Kidney (tissue), 14 donors: ENCODE data around the gene SLC39A11. TPM values are rescaled to one million over a fixed set of nuclear protein-coding genes. Genes with fewer than 3 reads are reported as not detected.

Experiments
- DNase-seq, 5 donors: peaks; one replicate each; pipeline ENCODE4 v3.0.0-alpha.2; 2013 to 2020
- FAIRE-seq: peaks from 2 replicates; lab custom pipeline; 2012; peaks lifted over from hg19 to GRCh38; lab: Jason Lieb, UNC
- H3K27ac ChIP-seq, 2 donors: one replicate each; pipeline ENCODE4 v1.7.0; 2013; ENCODE audit warnings: low read depth in 2 of 2, low read length in 2 of 2, inconsistent platforms in 1 of 2
- H3K27me3 ChIP-seq: one replicate; pipeline ENCODE4 v1.7.1; 2013; ENCODE audit warnings: low read length, inconsistent platforms; ENCODE audit not compliant: control insufficient read depth, insufficient read depth
- H3K36me3 ChIP-seq, 3 donors: one replicate each; pipeline versions ENCODE4 v1.7.0 to v1.7.1; 2013; ENCODE audit warnings: low read length in 3 of 3, control low read depth in 1 of 3, inconsistent platforms in 1 of 3; ENCODE audit not compliant: insufficient read depth in 3 of 3, control insufficient read depth in 2 of 3
- H3K4me1 ChIP-seq, 3 donors: one replicate each; pipeline versions ENCODE4 v1.7.0 to v1.7.1; 2013; ENCODE audit warnings: low read length in 3 of 3, inconsistent platforms in 1 of 3, low read depth in 1 of 3; ENCODE audit not compliant: control insufficient read depth in 2 of 3, insufficient read depth in 2 of 3
- H3K4me3 ChIP-seq, 3 donors: one replicate each; pipeline versions ENCODE4 v1.7.0 to v1.8.1; 2013; ENCODE audit warnings: low read length in 3 of 3, control low read depth in 1 of 3, inconsistent platforms in 1 of 3
- H3K9ac ChIP-seq, 3 donors: one replicate each; pipeline versions ENCODE4 v1.7.0 to v1.7.1; 2013; ENCODE audit warnings: low read length in 3 of 3, control low read depth in 1 of 3, inconsistent platforms in 1 of 3
- H3K9me3 ChIP-seq, 3 donors: one replicate each; pipeline versions ENCODE4 v1.7.0 to v1.7.1; 2013; ENCODE audit warnings: low read length in 3 of 3, control low read depth in 1 of 3, inconsistent platforms in 1 of 3; ENCODE audit not compliant: control insufficient read depth in 2 of 3, insufficient read depth in 1 of 3
- intact Hi-C: fragments of 100-400 bp; cut with DNase I; formaldehyde crosslinking; loops from one replicate; pipeline ENCODE4 v1.11.1; 2022
- polyA plus RNA-seq: library from polyadenylated mRNA; stranded (reverse); fragments of 350-450 nt; fragmentation: Illumina TruSeq; extraction: RNeasy Lipid Tissue Mini Kit (QIAGEN cat#74804); gene quantifications from one replicate; pipeline ENCODE4 v1.2.3, GENCODE V29; 2014; ENCODE audit warnings: low read depth, low replicate concordance; ENCODE audit not compliant: insufficient read depth
- total RNA-seq: library from RNA; stranded (reverse); fragmentation: NEBNext Ultra II Directional; extraction: Animal tissue kit (Norgen Biotek cat#: 25700); gene quantifications from one replicate; pipeline ENCODE4 v1.2.1, GENCODE V29; 2021
- TF ChIP-seq, protein P1 (sequence below): IDR thresholded peaks from 3 replicates; pipeline ENCODE4 v1.5.1; 2012; ENCODE audit warnings: mild to moderate bottlenecking, moderate library complexity, borderline replicate concordance; ENCODE audit not compliant: insufficient read depth; ENCODE audit errors: extremely low read depth
- donor health status: control.
- donor health status: control.
- donor health status: control.
- donor health status: control.
- donor health status: control.
- donor health status: DM: yes; HTN: yes; CAD: no.
- donor health status: Normal renal cell carcinoma (clear cell type).

Gene SLC39A11
- total and polyA plus RNA-seq, 2 donors from 2014 or later, result 19.7 to 37.2 TPM

DNA sequence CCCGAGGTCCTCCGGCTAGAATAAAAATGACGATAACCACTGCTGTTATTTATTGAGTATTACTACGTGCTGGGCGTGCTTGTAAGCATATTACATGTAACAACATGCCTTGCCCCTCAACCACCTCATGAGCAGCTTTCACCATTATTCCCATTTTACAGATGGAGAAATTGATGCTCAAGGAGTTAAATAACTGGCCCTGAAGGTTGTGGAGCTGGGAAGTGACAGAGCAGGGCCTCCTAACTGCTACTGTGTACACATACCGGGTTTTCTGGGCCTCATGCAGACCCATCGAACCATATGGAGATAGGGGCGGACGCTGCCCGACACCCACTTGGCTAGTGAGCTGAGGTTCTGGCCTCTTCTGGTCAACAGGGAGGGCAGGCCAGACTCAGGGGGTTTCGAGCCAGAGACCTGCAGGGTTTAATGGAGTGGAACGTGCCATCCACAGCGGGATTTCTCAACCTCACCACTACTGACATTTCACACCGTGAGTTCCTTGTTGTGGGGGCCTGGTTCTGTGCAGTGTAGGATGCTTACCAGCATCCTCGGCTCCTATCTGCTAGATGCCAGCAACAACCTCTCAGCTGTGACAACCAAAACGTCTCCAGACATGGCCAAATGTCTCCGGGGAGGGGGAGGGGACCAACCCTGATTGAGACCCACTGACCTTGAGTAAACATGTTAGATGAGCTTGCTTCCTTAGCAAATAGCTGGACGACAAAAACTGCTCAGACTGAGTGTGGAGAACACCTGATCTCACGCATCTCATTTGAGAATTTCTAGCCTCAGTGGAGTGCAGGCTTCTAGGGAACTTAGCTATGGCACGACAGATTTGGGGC lies 432.0 kb downstream of the SLC39A11 start:
- H3K4me1 ChIP-seq, result no peaks in the 10 kb centered on the region
- intact Hi-C loops, result no loop called here
- no peak overlapping the region for H3K27ac ChIP-seq
- no peaks in the 10 kb centered on the region for H3K27me3 ChIP-seq
- no peaks in the 10 kb centered on the region for H3K36me3 ChIP-seq
- TF ChIP-seq, protein P1, sequence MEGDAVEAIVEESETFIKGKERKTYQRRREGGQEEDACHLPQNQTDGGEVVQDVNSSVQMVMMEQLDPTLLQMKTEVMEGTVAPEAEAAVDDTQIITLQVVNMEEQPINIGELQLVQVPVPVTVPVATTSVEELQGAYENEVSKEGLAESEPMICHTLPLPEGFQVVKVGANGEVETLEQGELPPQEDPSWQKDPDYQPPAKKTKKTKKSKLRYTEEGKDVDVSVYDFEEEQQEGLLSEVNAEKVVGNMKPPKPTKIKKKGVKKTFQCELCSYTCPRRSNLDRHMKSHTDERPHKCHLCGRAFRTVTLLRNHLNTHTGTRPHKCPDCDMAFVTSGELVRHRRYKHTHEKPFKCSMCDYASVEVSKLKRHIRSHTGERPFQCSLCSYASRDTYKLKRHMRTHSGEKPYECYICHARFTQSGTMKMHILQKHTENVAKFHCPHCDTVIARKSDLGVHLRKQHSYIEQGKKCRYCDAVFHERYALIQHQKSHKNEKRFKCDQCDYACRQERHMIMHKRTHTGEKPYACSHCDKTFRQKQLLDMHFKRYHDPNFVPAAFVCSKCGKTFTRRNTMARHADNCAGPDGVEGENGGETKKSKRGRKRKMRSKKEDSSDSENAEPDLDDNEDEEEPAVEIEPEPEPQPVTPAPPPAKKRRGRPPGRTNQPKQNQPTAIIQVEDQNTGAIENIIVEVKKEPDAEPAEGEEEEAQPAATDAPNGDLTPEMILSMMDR, result no peak
- H3K4me3 ChIP-seq, result no peak overlapping the region
- no peaks in the 10 kb centered on the region for H3K9me3 ChIP-seq
- peak in 3 of 5 donors; percentile 24 to 46 (median 25) for DNase-seq
- no peak overlapping the region for H3K9ac ChIP-seq
- FAIRE-seq, result no peak

DNA sequence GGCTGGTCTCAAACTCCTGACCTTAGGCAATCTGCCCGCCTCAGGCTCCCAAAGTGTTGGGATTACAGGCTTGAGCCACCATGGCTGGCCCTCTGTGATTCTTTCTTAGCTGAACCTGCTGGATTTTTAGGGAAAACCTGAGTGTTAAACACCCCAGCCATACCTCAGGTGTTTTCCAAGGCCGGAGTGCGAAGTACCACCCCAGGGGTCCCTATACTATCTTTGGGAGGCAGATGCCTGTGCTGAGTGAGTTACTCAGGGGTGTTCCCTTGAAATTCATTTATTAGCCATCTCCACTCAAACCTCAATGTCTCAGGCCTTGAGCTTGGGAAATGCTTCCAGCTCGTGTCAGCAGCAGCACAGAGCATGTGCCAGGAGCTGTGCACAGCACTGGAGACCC lies 432.7 kb downstream of the SLC39A11 start:
- Histone ChIP-seq H3K27ac (no peak overlapping the region), H3K9ac (no peak overlapping the region), H3K9me3 (no peaks in the 10 kb centered on the region), H3K27me3 (no peaks in the 10 kb centered on the region), H3K4me1 (no peaks in the 10 kb centered on the region), H3K4me3 (no peak overlapping the region), H3K36me3 (no peaks in the 10 kb centered on the region)
- intact Hi-C loops, result no loop called here
- FAIRE-seq (no peak), DNase-seq (no peak)
- TF ChIP-seq, protein P1, result no peak

DNA sequence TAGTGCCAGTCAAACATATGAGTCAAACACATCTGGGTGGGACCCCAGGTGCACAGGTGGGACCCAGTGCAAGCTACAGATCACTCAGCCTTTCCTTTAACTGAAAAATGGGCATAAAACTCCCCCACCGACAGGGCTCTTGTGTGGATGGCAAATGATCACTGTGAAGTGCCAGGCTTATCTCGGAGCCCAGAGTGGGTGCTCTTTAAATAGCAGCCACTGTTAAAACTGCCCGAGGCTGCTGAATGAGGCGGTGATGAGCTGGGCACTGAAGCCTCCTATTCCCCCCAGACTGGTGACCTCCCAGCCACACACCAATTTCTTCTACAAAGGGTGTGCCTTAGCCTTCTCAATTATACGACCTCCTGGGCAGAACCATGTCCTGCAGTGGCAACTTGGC lies 433.8 kb downstream of the SLC39A11 start:
- Histone ChIP-seq H3K36me3 (no peaks in the 10 kb centered on the region), H3K27me3 (no peaks in the 10 kb centered on the region), H3K9ac (no peak overlapping the region), H3K4me3 (no peak overlapping the region), H3K9me3 (no peaks in the 10 kb centered on the region), H3K4me1 (no peaks in the 10 kb centered on the region), H3K27ac (no peak overlapping the region)
- FAIRE-seq, result no peak
- TF ChIP-seq, protein P1, result no peak
- no peak for DNase-seq
- intact Hi-C loops, result no loop called here
